HepG2 (cell line): ENCODE data around the gene ESRRG. TPM values are rescaled to one million over a fixed set of nuclear protein-coding genes. Genes with fewer than 3 reads are reported as not detected.

Source experiments
- ATAC-seq: fragments of 200-7000 bp; cut with Tn5 transposase; 3 replicates; pipeline ENCODE4 v1.9.1; 2020; ENCODE audit warnings: mild to moderate bottlenecking, moderate library complexity
- BruUV-seq: library from RNA; stranded (reverse); fragments of 400-500 nt; replicated peaks from 2 replicates; lab custom pipeline; 2021; lab: Mats Ljungman, UMichigan
- CTCF ChIA-PET: fragments of 300-600 bp; formaldehyde crosslinking; extraction: SDS; loops from one replicate; lab custom pipeline; 2021; ENCODE audit warnings: low total read pairs, inconsistent platforms, low intra/inter-chr PET ratio; lab: Yijun Ruan, JAX
- POLR2A ChIA-PET: fragments of 350-600 bp; sonication (Branson Sonifier 250); formaldehyde crosslinking; loops from one replicate; lab custom pipeline; 2020; ENCODE audit warnings: antibody characterized with exemption, inconsistent platforms; lab: Yijun Ruan, JAX
- DNase-seq: peaks from one replicate; pipeline ENCODE4 v3.0.0-alpha.2; 2015; ENCODE audit warnings: low spot score
- FAIRE-seq: peaks from 3 replicates; lab custom pipeline; 2011; peaks lifted over from hg19 to GRCh38; lab: Jason Lieb, UNC
- H2AFZ ChIP-seq: one replicate; pipeline ENCODE4 v1.6.1; 2011; ENCODE audit warnings: low read length, inconsistent platforms
- H3K27ac ChIP-seq: fragments of 300-600 bp; 3 replicates; pipeline ENCODE4 v1.8.0; 2011; ENCODE audit warnings: mixed run types, mild to moderate bottlenecking, mixed read lengths, low read length, inconsistent platforms; ENCODE audit not compliant: insufficient read depth; ENCODE audit errors: extremely low read length
- H3K27me3 ChIP-seq, 2 experiments: fragments of 200-600 bp in 1 of 2; 2 replicates in 1 of 2; 3 replicates in 1 of 2; pipeline versions ENCODE4 v1.6.0 to v1.8.0; 2011; ENCODE audit warnings: low read length in 2 of 2, mild to moderate bottlenecking in 2 of 2, moderate library complexity in 2 of 2, inconsistent platforms in 1 of 2; ENCODE audit not compliant: insufficient read depth in 2 of 2, control insufficient read depth in 1 of 2
- H3K36me3 ChIP-seq, 2 experiments: fragments of 200-600 bp in 1 of 2; replicated peaks in 1 of 2; 2 replicates in 1 of 2; 3 replicates in 1 of 2; pipeline versions ENCODE4 v1.5.1 to v1.8.0; 2011; ENCODE audit warnings: low read length in 2 of 2, inconsistent platforms in 1 of 2; ENCODE audit not compliant: insufficient read depth in 2 of 2, control insufficient read depth in 1 of 2
- H3K4me1 ChIP-seq: 2 replicates; pipeline ENCODE4 v1.5.1; 2012; ENCODE audit warnings: low read length, inconsistent platforms; ENCODE audit not compliant: insufficient read depth
- H3K4me2 ChIP-seq: 2 replicates; pipeline ENCODE4 v1.6.0; 2011; ENCODE audit warnings: low read depth, low read length, inconsistent platforms
- H3K4me3 ChIP-seq, 3 experiments: fragments of 200-600 bp in 1 of 3; sonication (generic), shearing (Covaris generic) in 1 of 3; replicated peaks in 1 of 3; 2 replicates each; pipeline ENCODE4 v1.5.1; 2011 to 2016; ENCODE audit warnings: low read length in 3 of 3, inconsistent platforms in 2 of 3, low read depth in 2 of 3, mild to moderate bottlenecking in 2 of 3, control low read depth in 1 of 3, mixed read lengths in 1 of 3; ENCODE audit not compliant: insufficient read depth in 1 of 3
- H3K79me2 ChIP-seq: one replicate; pipeline ENCODE4 v1.6.1; 2011; ENCODE audit warnings: low read length, inconsistent platforms; ENCODE audit not compliant: insufficient read depth
- H3K9ac ChIP-seq: 2 replicates; pipeline ENCODE4 v1.6.0; 2011; ENCODE audit warnings: mild to moderate bottlenecking, low read depth, low read length, inconsistent platforms; ENCODE audit not compliant: insufficient read depth
- H3K9me3 ChIP-seq: 2 replicates; pipeline ENCODE4 v1.5.1; 2012; ENCODE audit warnings: mild to moderate bottlenecking, low read length
- H4K20me1 ChIP-seq: 2 replicates; pipeline ENCODE4 v1.6.0; 2011; ENCODE audit warnings: inconsistent platforms, mild to moderate bottlenecking, low read length, moderate library complexity; ENCODE audit not compliant: insufficient read depth
- CBX1 ChIP-seq: IDR thresholded peaks from one replicate; pipeline ENCODE4 v1.6.1; 2016; ENCODE audit warnings: antibody characterized with exemption, low read depth
- CEBPZ ChIP-seq: IDR thresholded peaks from 2 replicates; pipeline ENCODE4 v1.6.1; 2012; ENCODE audit warnings: low read length, improper control_type of control experiment
- EED ChIP-seq: sonication (generic); formaldehyde crosslinking; IDR thresholded peaks from 2 replicates; pipeline ENCODE4 v1.5.0; 2020; ENCODE audit warnings: mild to moderate bottlenecking, missing genetic modification reagents
- FOXK2 ChIP-seq: fragments of 450-650 bp; IDR thresholded peaks from 2 replicates; pipeline ENCODE4 v1.6.1; 2016
- GATA4 ChIP-seq: sonication (generic); IDR thresholded peaks from 2 replicates; pipeline ENCODE4 v1.6.1; 2016; ENCODE audit warnings: antibody characterized with exemption, low read depth, borderline replicate concordance
- GPN1 ChIP-seq: sonication (generic); formaldehyde crosslinking; IDR thresholded peaks from 2 replicates; pipeline ENCODE4 v1.5.1; 2020; ENCODE audit warnings: missing genetic modification reagents, borderline replicate concordance
- HNF4G ChIP-seq, 2 experiments: sonication (generic) in 1 of 2; formaldehyde crosslinking in 1 of 2; IDR thresholded peaks; 2 replicates each; pipeline versions ENCODE4 v1.4.0 to v1.6.1; 2011 to 2020; ENCODE audit warnings: borderline replicate concordance in 2 of 2, low read depth in 2 of 2, mild to moderate bottlenecking in 2 of 2, low read length in 1 of 2, missing genetic modification reagents in 1 of 2, moderate library complexity in 1 of 2
- KDM6A ChIP-seq: IDR thresholded peaks from 2 replicates; pipeline ENCODE4 v1.6.1; 2016; ENCODE audit warnings: low read depth
- NCOA5 ChIP-seq: sonication (generic); formaldehyde crosslinking; IDR thresholded peaks from 2 replicates; pipeline ENCODE4 v1.4.0; 2020; ENCODE audit warnings: missing genetic modification reagents
- NR1H2 ChIP-seq: sonication (generic); formaldehyde crosslinking; IDR thresholded peaks from 2 replicates; pipeline ENCODE4 v1.8.1; 2022; ENCODE audit warnings: low read depth, missing genetic modification reagents, borderline replicate concordance
- SATB2 ChIP-seq: sonication (generic); formaldehyde crosslinking; IDR thresholded peaks from 2 replicates; pipeline ENCODE4 v1.5.0; 2020; ENCODE audit warnings: missing genetic modification reagents
- U2AF1 ChIP-seq: fragments of 200-400 bp; formaldehyde crosslinking; optimal IDR thresholded peaks from 2 replicates; pipeline ENCODE3; 2017; ENCODE audit warnings: mild to moderate bottlenecking, low read depth, low read length
- ZBTB21 ChIP-seq: sonication (generic); formaldehyde crosslinking; IDR thresholded peaks from 2 replicates; pipeline ENCODE4 v1.4.0; 2020; ENCODE audit warnings: missing genetic modification reagents
- ZNF18 ChIP-seq: sonication (generic); formaldehyde crosslinking; IDR thresholded peaks from 2 replicates; pipeline ENCODE4 v1.8.0; 2022; ENCODE audit warnings: mild to moderate bottlenecking, missing genetic modification reagents; ENCODE audit not compliant: insufficient replicate concordance
- ZNF331 ChIP-seq: sonication (generic); formaldehyde crosslinking; IDR thresholded peaks from 2 replicates; pipeline ENCODE4 v1.4.0; 2020; ENCODE audit warnings: missing genetic modification reagents
- ZNF510 ChIP-seq: sonication (generic); formaldehyde crosslinking; IDR thresholded peaks from 2 replicates; pipeline ENCODE4 v1.4.0; 2020; ENCODE audit warnings: low read depth, mild to moderate bottlenecking, missing genetic modification reagents
- ZNF737 ChIP-seq: sonication (generic); formaldehyde crosslinking; IDR thresholded peaks from 2 replicates; pipeline ENCODE4 v1.5.0; 2020; ENCODE audit warnings: missing genetic modification reagents, mild to moderate bottlenecking, borderline replicate concordance
- WGBS: methylation state at CpG from one replicate; pipeline ENCODE4 v1.1.6; 2017; ENCODE audit warnings: low lambda C conversion rate; 5-methylcytosine and 5-hydroxymethylcytosine counted together
- in situ Hi-C: cut with HindIII; loops from 2 replicates; pipeline ENCODE4 v1.10.0; 2017; ENCODE audit warnings: low pct_unique_long_range_greater_than_20kb; ENCODE audit not compliant: extremely low pct_ligation_motif_present
- intact Hi-C: fragments of 100-400 bp; cut with micrococcal nuclease; formaldehyde crosslinking; loops from one replicate; pipeline ENCODE4 v1.10.0; 2022; ENCODE audit not compliant: unreplicated experiment
- polyA plus RNA-seq, 8 experiments: library from polyadenylated mRNA; depleted of rRNA in 3 of 8; stranded (reverse) in 7 of 8; unstranded in 1 of 8; fragments of >200 nt; fragmentation: Illumina TruSeq in 4 of 8; extraction: Trizol in 4 of 8; gene quantifications; 2 replicates each; pipeline versions ENCODE4 v1.2.1 to v1.2.3, GENCODE V29; 2011 to 2016; ENCODE audit warnings: low read depth in 4 of 8, missing spikeins in 1 of 8, mixed read lengths in 1 of 8; ENCODE audit not compliant: insufficient read depth in 1 of 8
- total RNA-seq, 5 experiments: library from RNA; depleted of rRNA; stranded (reverse); fragments of >200 nt; fragmentation: Illumina TruSeq; extraction: Trizol; gene quantifications; 2 replicates each; pipeline ENCODE4 v1.2.3, GENCODE V29; 2016; ENCODE audit warnings: low read depth in 1 of 5
- TF ChIP-seq, protein P1 (sequence below): sonication (generic); formaldehyde crosslinking; IDR thresholded peaks from 2 replicates; pipeline ENCODE4 v1.9.0; 2022; ENCODE audit warnings: missing genetic modification reagents, mild to moderate bottlenecking, borderline replicate concordance

ESRRG gene
- total and polyA plus RNA-seq, 2 of the 13 experiments (the other 11 are each of a cell fraction or from before 2014, with no cell fraction given) = not detected

DNA sequence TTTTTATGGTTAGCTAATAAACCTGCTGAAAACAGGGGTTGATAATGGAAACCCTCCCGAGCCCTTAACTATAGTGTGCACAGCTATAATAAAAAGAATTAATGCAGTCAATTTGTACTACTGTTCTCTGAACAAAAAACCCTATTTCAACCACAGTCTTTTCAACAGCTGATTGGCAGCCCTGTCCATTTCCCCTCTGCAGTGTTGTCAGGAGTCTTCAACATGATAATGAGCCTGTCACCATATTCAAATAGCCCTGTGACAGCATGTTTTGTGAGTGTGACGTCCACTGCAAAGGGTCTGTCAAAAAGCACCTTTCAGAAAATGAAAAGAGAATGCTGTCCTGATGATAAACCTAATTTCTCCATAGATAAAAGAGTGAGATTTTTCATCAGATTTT lies 92.7 kb downstream of the ESRRG start:
- Histone ChIP-seq H3K4me1 (no peaks in the 10 kb centered on the region), H2AFZ (no peak overlapping the region), H3K4me3 (no peak overlapping the region), H3K36me3 (no peaks in the 10 kb centered on the region), H3K27ac (no peak overlapping the region), H3K9ac (no peak overlapping the region), H4K20me1 (no peaks in the 10 kb centered on the region), H3K79me2 (no peaks in the 10 kb centered on the region), H3K27me3 (no peaks in the 10 kb centered on the region), H3K4me2 (no peak overlapping the region), H3K9me3 (no peaks in the 10 kb centered on the region)
- DNase-seq = no peak
- no TSS peak for BruUV-seq
- WGBS = 0% methylated on average over 2 of the region's 2 CpGs
- in situ Hi-C loops (no loop called here), intact Hi-C loops (no loop called here)
- no peak for FAIRE-seq
- no peak for ATAC-seq
- no peak for TF ChIP-seq NCOA5 (CRISPR knock-in tag)
- TF ChIP-seq HNF4G (IDR thresholded peaks at IDR 0.05; ENCODE audit: borderline replicate concordance, low read depth, low read length) = no peak
- TF ChIP-seq HNF4G (CRISPR knock-in tag; IDR thresholded peaks at IDR 0.05; ENCODE audit: borderline replicate concordance, low read depth) = no peak
- TF ChIP-seq ZNF510 (CRISPR knock-in tag) = no peak
- no peak for TF ChIP-seq FOXK2
- no peak for TF ChIP-seq ZNF18
- no peak for TF ChIP-seq SATB2
- no peak for TF ChIP-seq ZNF331 (CRISPR knock-in tag)
- TF ChIP-seq ZNF737 (CRISPR knock-in tag) = no peak
- no peak for TF ChIP-seq ZBTB21 (CRISPR knock-in tag)
- no peak for TF ChIP-seq CEBPZ
- no peak for TF ChIP-seq U2AF1
- no peak for TF ChIP-seq CBX1
- TF ChIP-seq GATA4 = no peak
- TF ChIP-seq GPN1 (CRISPR knock-in tag) = no peak
- no peak for TF ChIP-seq KDM6A (CRISPR knock-in tag)
- no peak for TF ChIP-seq NR1H2 (CRISPR knock-in tag)
- no peak for TF ChIP-seq EED (CRISPR knock-in tag)
- TF ChIP-seq, protein P1, sequence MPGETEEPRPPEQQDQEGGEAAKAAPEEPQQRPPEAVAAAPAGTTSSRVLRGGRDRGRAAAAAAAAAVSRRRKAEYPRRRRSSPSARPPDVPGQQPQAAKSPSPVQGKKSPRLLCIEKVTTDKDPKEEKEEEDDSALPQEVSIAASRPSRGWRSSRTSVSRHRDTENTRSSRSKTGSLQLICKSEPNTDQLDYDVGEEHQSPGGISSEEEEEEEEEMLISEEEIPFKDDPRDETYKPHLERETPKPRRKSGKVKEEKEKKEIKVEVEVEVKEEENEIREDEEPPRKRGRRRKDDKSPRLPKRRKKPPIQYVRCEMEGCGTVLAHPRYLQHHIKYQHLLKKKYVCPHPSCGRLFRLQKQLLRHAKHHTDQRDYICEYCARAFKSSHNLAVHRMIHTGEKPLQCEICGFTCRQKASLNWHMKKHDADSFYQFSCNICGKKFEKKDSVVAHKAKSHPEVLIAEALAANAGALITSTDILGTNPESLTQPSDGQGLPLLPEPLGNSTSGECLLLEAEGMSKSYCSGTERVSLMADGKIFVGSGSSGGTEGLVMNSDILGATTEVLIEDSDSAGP = no peak
- ChIA-PET CTCF (no interaction called here), POLR2A (no interaction called here)
